H9 (cell line): ENCODE results near the gene MYO15A. TPM values are rescaled to one million over a fixed set of nuclear protein-coding genes. Genes with fewer than 3 reads are reported as not detected.
A peak's percentile ranks its signal among the peaks of the same experiment; 100 is the strongest.

ENCODE experiments used
- DNase-seq: peaks from one replicate; pipeline ENCODE4 v3.0.0-alpha.2; 2017
- H2AFZ ChIP-seq: one replicate; pipeline ENCODE4 v1.6.1; 2013; ENCODE audit warnings: mild to moderate bottlenecking, low read length, control low read depth, moderate library complexity
- H2AK5ac ChIP-seq: 2 replicates; pipeline ENCODE4 v1.6.1; 2013; ENCODE audit warnings: low read length, control low read depth, mixed read lengths; ENCODE audit not compliant: insufficient read length
- H2BK120ac ChIP-seq: one replicate; pipeline ENCODE4 v1.6.1; 2013; ENCODE audit warnings: low read depth, mild to moderate bottlenecking, low read length, control low read depth, inconsistent platforms; ENCODE audit not compliant: poor library complexity, severe bottlenecking
- H2BK12ac ChIP-seq: 2 replicates; pipeline ENCODE4 v1.6.1; 2013; ENCODE audit warnings: low read length, control low read depth, mixed read lengths, low read depth; ENCODE audit not compliant: insufficient read length
- H2BK15ac ChIP-seq: 2 replicates; pipeline ENCODE4 v1.6.1; 2013; ENCODE audit warnings: low read depth, low read length, control low read depth
- H2BK20ac ChIP-seq: one replicate; pipeline ENCODE4 v1.6.1; 2013; ENCODE audit warnings: low read depth, mild to moderate bottlenecking, low read length, control low read depth, inconsistent platforms; ENCODE audit not compliant: poor library complexity, severe bottlenecking
- H2BK5ac ChIP-seq: 2 replicates; pipeline ENCODE4 v1.6.1; 2013; ENCODE audit warnings: low read length, control low read depth, mixed read lengths; ENCODE audit not compliant: insufficient read length
- H3K14ac ChIP-seq: 2 replicates; pipeline ENCODE4 v1.6.1; 2013; ENCODE audit warnings: low read length, control low read depth; ENCODE audit not compliant: insufficient read depth
- H3K18ac ChIP-seq: 2 replicates; pipeline ENCODE4 v1.6.1; 2013; ENCODE audit warnings: low read depth, mild to moderate bottlenecking, mixed read lengths, low read length, control low read depth; ENCODE audit not compliant: insufficient read length
- H3K23ac ChIP-seq: 2 replicates; pipeline ENCODE4 v1.6.1; 2013; ENCODE audit warnings: low read length, control low read depth, mixed read lengths, low read depth; ENCODE audit not compliant: insufficient read length
- H3K23me2 ChIP-seq: 2 replicates; pipeline ENCODE4 v1.6.1; 2013; ENCODE audit warnings: low read depth, mild to moderate bottlenecking, mixed read lengths, low read length, control low read depth; ENCODE audit not compliant: insufficient read length, poor library complexity, severe bottlenecking
- H3K27ac ChIP-seq: 2 replicates; pipeline ENCODE4 v1.5.1; 2013; ENCODE audit warnings: low read length, control low read depth, mixed read lengths, low read depth; ENCODE audit not compliant: insufficient read length
- H3K27me3 ChIP-seq: 2 replicates; pipeline ENCODE4 v1.6.1; 2013; ENCODE audit warnings: low read length, control low read depth, inconsistent platforms; ENCODE audit not compliant: insufficient read depth
- H3K4ac ChIP-seq: 2 replicates; pipeline ENCODE4 v1.6.1; 2013; ENCODE audit warnings: low read depth, mild to moderate bottlenecking, control low read depth, inconsistent platforms, low read length, moderate library complexity
- H3K4me1 ChIP-seq: 2 replicates; pipeline ENCODE4 v1.6.1; 2013; ENCODE audit warnings: low read length, control low read depth, inconsistent platforms; ENCODE audit not compliant: insufficient read depth
- H3K4me2 ChIP-seq: 2 replicates; pipeline ENCODE4 v1.6.1; 2013; ENCODE audit warnings: low read length, control low read depth, mixed read lengths; ENCODE audit not compliant: insufficient read length, insufficient read depth
- H3K56ac ChIP-seq: 2 replicates; pipeline ENCODE4 v1.6.1; 2013; ENCODE audit warnings: low read depth, mild to moderate bottlenecking, mixed read lengths, low read length, control low read depth; ENCODE audit not compliant: insufficient read length
- H3K79me1 ChIP-seq: 2 replicates; pipeline ENCODE4 v1.6.1; 2013; ENCODE audit warnings: low read depth, mild to moderate bottlenecking, moderate library complexity, low read length, control low read depth, inconsistent platforms; ENCODE audit not compliant: insufficient read depth, poor library complexity, severe bottlenecking
- H3K79me2 ChIP-seq: 2 replicates; pipeline ENCODE4 v1.6.1; 2013; ENCODE audit warnings: low read length, control low read depth, inconsistent platforms; ENCODE audit not compliant: insufficient read depth
- H3K9ac ChIP-seq: 2 replicates; pipeline ENCODE4 v1.6.1; 2013; ENCODE audit warnings: low read length, control low read depth, mixed read lengths; ENCODE audit not compliant: insufficient read length; ENCODE audit errors: extremely low read depth
- H3K9me3 ChIP-seq: one replicate; pipeline ENCODE4 v1.6.1; 2013; ENCODE audit warnings: low read depth, low read length, inconsistent platforms; ENCODE audit not compliant: control insufficient read depth
- H3T11ph ChIP-seq: one replicate; pipeline ENCODE4 v1.6.1; 2013; ENCODE audit warnings: mild to moderate bottlenecking, low read length, control low read depth, inconsistent platforms
- H4K20me1 ChIP-seq: one replicate; pipeline ENCODE4 v1.6.1; 2013; ENCODE audit not compliant: control insufficient read depth, insufficient read length, insufficient read depth
- H4K5ac ChIP-seq: 2 replicates; pipeline ENCODE4 v1.6.1; 2013; ENCODE audit warnings: low read depth, mild to moderate bottlenecking, mixed read lengths, low read length, control low read depth; ENCODE audit not compliant: insufficient read length
- H4K8ac ChIP-seq: replicated peaks from 2 replicates; pipeline ENCODE4 v1.6.1; 2013; ENCODE audit warnings: low read length, control low read depth, mixed read lengths, low read depth; ENCODE audit not compliant: insufficient read length
- H4K91ac ChIP-seq: 2 replicates; pipeline ENCODE4 v1.6.1; 2013; ENCODE audit warnings: low read depth, mild to moderate bottlenecking, moderate library complexity, mixed read lengths, low read length, control low read depth; ENCODE audit not compliant: insufficient read length
- H3K27ac Mint-ChIP-seq, 3 experiments: 2 replicates in 2 of 3; 3 replicates in 1 of 3; pipeline ENCODE4 v1.8.0; 2020 to 2021; ENCODE audit warnings: mixed read lengths in 3 of 3, mild to moderate bottlenecking in 1 of 3, moderate library complexity in 1 of 3
- H3K27me3 Mint-ChIP-seq: 2 replicates; pipeline ENCODE4 v1.8.0; 2021; ENCODE audit warnings: low read depth, mild to moderate bottlenecking, moderate library complexity, mixed read lengths
- H3K36me3 Mint-ChIP-seq, 3 experiments: 2 replicates in 2 of 3; 3 replicates in 1 of 3; pipeline ENCODE4 v1.8.0; 2020 to 2021; ENCODE audit warnings: low read depth in 3 of 3, mixed read lengths in 3 of 3; ENCODE audit not compliant: insufficient read depth in 1 of 3
- H3K4me1 Mint-ChIP-seq, 2 experiments: 2 replicates each; pipeline ENCODE4 v1.8.0; 2020; ENCODE audit warnings: mixed read lengths in 2 of 2
- H3K4me3 Mint-ChIP-seq, 2 experiments: 2 replicates in 1 of 2; 3 replicates in 1 of 2; pipeline ENCODE4 v1.8.0; 2020 to 2021; ENCODE audit warnings: mild to moderate bottlenecking in 2 of 2, mixed read lengths in 2 of 2, moderate library complexity in 1 of 2
- H3K9me3 Mint-ChIP-seq, 2 experiments: 2 replicates in 1 of 2; 3 replicates in 1 of 2; pipeline ENCODE4 v1.8.0; 2020; ENCODE audit warnings: mild to moderate bottlenecking in 2 of 2, mixed read lengths in 2 of 2, moderate library complexity in 1 of 2
- WGBS: extraction: QIAGEN DNeasy Blood & Tissue Kit; methylation state at CpG from one replicate; pipeline ENCODE4 v1.1.7; 2013; ENCODE audit warnings: missing lambda C conversion rate, low lambda C conversion rate, mixed read lengths; ENCODE audit not compliant: insufficient read length; ENCODE audit errors: extremely low coverage; 5-methylcytosine and 5-hydroxymethylcytosine counted together
- total RNA-seq: library from RNA; stranded (reverse); gene quantifications from 2 replicates; pipeline ENCODE4 v1.2.1, GENCODE V29; 2021
- TF ChIP-seq, protein P1 (sequence below): fragments of 200-600 bp; sonication (generic); conservative IDR thresholded peaks from 3 replicates; pipeline ENCODE4 v1.8.0; 2021; ENCODE audit warnings: antibody characterized with exemption, mild to moderate bottlenecking

The MYO15A gene
- total RNA-seq, 1 experiment from 2014 or later: 2.5 TPM

DNA sequence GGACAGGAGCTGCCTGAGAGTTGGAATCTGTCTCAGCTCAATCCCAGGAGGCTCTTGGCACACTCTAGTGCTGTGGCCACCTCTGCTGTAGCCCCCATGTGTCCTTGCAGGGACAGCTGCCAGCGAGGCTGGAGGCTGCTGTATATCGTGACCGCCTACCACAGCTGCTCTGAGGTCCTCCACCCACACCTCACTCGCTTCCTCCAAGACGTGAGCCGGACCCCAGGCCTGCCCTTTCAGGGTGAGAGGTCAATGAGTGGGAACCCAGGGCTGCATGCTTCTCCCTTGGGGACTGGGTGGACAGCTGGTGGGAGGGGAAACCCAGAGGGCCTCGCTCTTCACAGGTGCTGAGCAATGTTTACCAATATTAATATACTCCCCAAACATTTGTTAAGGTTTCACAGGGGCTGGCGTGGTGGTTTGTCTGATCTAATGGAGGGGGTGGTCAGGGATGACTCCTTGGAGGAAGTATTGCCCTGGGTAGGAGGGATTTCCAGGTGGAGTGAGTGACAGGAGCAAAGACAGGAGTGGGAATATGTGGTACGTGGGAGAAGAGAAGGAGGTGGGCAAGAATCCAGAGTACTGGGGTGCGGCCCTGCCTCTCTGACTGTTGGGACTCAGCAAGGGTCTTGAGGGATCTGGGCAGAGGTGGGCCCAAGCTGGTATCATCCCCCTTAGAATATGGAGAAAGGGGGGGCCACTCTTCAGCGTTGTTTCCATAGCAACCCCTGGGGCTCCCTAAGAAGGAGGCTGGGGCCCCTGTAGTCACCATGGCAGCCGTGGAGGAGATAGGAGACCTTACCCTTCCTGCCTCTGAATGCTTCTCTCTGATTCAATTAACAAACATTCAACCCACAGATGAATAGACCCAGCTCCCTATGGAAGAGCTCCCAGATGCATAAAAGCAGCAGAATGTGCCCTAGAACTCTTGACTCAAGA is 52.9 kb downstream of the MYO15A start:
- no CpG with 5 or more reads among the region's 12 CpGs for WGBS
- Histone ChIP-seq H3K4ac (no peak overlapping the region), H2AFZ (no peak overlapping the region), H3K9ac (no peak overlapping the region), H2BK12ac (no peak overlapping the region), H3K14ac (no peak overlapping the region), H3T11ph (no peak overlapping the region), H2BK120ac (no peak overlapping the region), H3K79me1 (no peaks in the 10 kb centered on the region), H3K23me2 (no peaks in the 10 kb centered on the region), H3K23ac (no peak overlapping the region), H2BK5ac (no peak overlapping the region), H3K4me2 (no peak overlapping the region), H2AK5ac (no peak overlapping the region), H4K91ac (no peak overlapping the region), H3K27ac (no peak overlapping the region), H3K27me3 (no peaks in the 10 kb centered on the region), H3K56ac (no peak overlapping the region), H4K8ac (no peak overlapping the region), H4K20me1 (no peaks in the 10 kb centered on the region), H3K79me2 (no peaks in the 10 kb centered on the region), H3K4me1 (no peaks in the 10 kb centered on the region), H2BK20ac (no peak overlapping the region), H3K18ac (no peak overlapping the region), H2BK15ac (no peak overlapping the region), H3K9me3 (no peaks in the 10 kb centered on the region), H4K5ac (no peak overlapping the region)
- peak overlapping the region in 1 of 3 experiments; percentile 68; a peak in 2 of 7 replicates for H3K27ac Mint-ChIP-seq
- H3K4me1 Mint-ChIP-seq: peaks cover 10 to 13% of the 10 kb centered on the region in 2 experiments
- DNase-seq: no peak
- H3K4me3 Mint-ChIP-seq: no peak overlapping the region; a peak in 1 of 5 replicates
- peaks cover 2% of the 10 kb centered on the region for H3K27me3 Mint-ChIP-seq
- H3K36me3 Mint-ChIP-seq: no peaks in the 10 kb centered on the region
- TF ChIP-seq, protein P1, sequence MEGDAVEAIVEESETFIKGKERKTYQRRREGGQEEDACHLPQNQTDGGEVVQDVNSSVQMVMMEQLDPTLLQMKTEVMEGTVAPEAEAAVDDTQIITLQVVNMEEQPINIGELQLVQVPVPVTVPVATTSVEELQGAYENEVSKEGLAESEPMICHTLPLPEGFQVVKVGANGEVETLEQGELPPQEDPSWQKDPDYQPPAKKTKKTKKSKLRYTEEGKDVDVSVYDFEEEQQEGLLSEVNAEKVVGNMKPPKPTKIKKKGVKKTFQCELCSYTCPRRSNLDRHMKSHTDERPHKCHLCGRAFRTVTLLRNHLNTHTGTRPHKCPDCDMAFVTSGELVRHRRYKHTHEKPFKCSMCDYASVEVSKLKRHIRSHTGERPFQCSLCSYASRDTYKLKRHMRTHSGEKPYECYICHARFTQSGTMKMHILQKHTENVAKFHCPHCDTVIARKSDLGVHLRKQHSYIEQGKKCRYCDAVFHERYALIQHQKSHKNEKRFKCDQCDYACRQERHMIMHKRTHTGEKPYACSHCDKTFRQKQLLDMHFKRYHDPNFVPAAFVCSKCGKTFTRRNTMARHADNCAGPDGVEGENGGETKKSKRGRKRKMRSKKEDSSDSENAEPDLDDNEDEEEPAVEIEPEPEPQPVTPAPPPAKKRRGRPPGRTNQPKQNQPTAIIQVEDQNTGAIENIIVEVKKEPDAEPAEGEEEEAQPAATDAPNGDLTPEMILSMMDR: no peak
- H3K9me3 Mint-ChIP-seq: no peaks in the 10 kb centered on the region
